Measurements from ENCODE around the gene ALX4. TPM values are rescaled to one million over a fixed set of nuclear protein-coding genes. Genes with fewer than 3 reads are reported as not detected.

Gene ALX4
- total and polyA plus RNA-seq, 3 donors from 2014 or later = 0.56 to 1.0 (median 0.58) TPM

- H3K4me1 ChIP-seq = peaks cover 3% of the 10 kb centered on the region
- TF ChIP-seq POLR2A (IDR thresholded peaks at IDR 0.05) = no peak
- no peaks in the 10 kb centered on the region for H3K9me3 ChIP-seq
- no peak for DNase-seq
- H3K4me3 ChIP-seq = no peak overlapping the region
- no peaks in the 10 kb centered on the region for H3K36me3 ChIP-seq (ENCODE audit: low read depth, missing control alignments)
- WGBS, 2 donors = 9 to 12% methylated on average over 44 of the region's 44 CpGs
- H3K27me3 ChIP-seq = no peaks in the 10 kb centered on the region
- no peak overlapping the region for H3K27ac ChIP-seq
- intact Hi-C loops (cut with DNase I; ENCODE audit: low total_unique reads) = loop anchor here (10.0 kb wide), 1 partner anchor 63 kb away; no protein-coding TSS in a partner anchor
Measured at GRCh38 chr11:44311339-44312261, 1.7 kb upstream of the ALX4 start.

DNA sequence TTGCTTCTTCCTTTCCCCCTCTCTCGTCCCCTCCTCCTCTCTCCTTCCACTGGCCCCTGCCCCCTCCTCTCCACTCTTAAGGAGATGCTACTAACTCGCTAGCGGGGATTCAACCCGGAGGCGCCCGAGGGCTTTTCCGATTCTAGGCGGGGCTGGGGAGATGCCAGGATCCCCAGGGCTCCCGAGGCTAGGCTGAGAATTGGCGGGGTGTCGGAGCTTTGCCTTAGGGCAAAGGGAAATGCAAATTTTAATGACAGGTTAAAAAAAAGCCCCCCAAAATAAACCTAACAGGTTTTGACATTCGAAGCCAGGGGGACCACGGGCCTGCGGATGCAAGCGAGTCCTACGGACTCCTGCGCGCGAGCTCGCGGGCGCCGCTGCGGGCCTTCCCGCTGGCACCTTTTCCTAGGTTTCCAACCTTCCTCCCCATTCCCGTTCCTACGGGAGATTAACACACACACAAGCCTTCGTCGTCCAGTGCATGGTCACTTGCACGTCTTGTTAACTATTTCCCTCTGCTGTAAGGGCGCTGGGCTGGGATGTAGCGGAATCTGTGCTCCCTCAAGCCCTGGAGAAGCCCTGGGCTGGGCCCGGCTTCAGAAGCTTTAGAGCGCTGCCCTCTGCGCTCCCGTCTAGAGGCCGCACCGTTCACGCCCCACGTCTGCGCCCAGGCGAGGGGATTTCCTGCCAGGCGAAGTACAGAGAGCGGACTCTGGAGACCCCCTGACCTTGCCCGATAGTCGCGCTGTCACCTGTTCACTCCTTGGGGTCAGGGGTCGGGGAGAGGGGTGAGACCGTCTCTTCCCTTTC lies 729 bp upstream of the ALX4 start:
- Histone ChIP-seq H3K4me1 (peaks cover 2% of the 10 kb centered on the region), H3K27me3 (no peaks in the 10 kb centered on the region), H3K4me3 (no peak overlapping the region), H3K27ac (no peak overlapping the region), H3K9me3 (no peaks in the 10 kb centered on the region), H3K36me3 (ENCODE audit: low read depth, missing control alignments) (no peaks in the 10 kb centered on the region)
- TF ChIP-seq, protein P1, sequence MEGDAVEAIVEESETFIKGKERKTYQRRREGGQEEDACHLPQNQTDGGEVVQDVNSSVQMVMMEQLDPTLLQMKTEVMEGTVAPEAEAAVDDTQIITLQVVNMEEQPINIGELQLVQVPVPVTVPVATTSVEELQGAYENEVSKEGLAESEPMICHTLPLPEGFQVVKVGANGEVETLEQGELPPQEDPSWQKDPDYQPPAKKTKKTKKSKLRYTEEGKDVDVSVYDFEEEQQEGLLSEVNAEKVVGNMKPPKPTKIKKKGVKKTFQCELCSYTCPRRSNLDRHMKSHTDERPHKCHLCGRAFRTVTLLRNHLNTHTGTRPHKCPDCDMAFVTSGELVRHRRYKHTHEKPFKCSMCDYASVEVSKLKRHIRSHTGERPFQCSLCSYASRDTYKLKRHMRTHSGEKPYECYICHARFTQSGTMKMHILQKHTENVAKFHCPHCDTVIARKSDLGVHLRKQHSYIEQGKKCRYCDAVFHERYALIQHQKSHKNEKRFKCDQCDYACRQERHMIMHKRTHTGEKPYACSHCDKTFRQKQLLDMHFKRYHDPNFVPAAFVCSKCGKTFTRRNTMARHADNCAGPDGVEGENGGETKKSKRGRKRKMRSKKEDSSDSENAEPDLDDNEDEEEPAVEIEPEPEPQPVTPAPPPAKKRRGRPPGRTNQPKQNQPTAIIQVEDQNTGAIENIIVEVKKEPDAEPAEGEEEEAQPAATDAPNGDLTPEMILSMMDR (IDR thresholded peaks at IDR 0.05) = no peak
- no peak for TF ChIP-seq POLR2A (IDR thresholded peaks at IDR 0.05)
- 7 to 8% methylated on average over 32 to 49 of the region's 49 CpGs for WGBS, 2 donors
- no peak for DNase-seq
- intact Hi-C loops (cut with DNase I; ENCODE audit: low total_unique reads) = loop anchor here (10.0 kb wide), 1 partner anchor 64 kb away; no protein-coding TSS in a partner anchor

DNA sequence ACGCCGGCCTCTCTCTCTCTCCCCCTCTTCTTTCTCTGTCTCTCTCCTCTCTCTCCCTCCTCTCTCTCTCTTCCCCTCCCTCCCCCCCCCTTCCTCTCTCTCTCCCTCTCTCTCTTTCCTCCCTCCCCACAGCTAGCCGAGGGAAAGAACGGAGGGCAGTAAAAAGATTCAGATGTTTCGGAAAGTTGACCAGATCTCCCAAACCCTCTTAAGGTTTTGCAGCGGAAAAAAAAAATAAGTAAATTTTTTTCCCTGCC lies 195 bp upstream of the ALX4 start:
- no peak for DNase-seq
- Histone ChIP-seq H3K9me3 (no peaks in the 10 kb centered on the region), H3K36me3 (ENCODE audit: low read depth, missing control alignments) (no peaks in the 10 kb centered on the region), H3K27me3 (no peaks in the 10 kb centered on the region), H3K4me3 (peak overlapping the region in 1 of 2 donors; percentile 54), H3K4me1 (peaks cover 4% of the 10 kb centered on the region), H3K27ac (no peak overlapping the region)
- WGBS, 2 donors = 2 to 7% methylated on average over 6 of the region's 6 CpGs
- no peak for TF ChIP-seq POLR2A (IDR thresholded peaks at IDR 0.05)
- TF ChIP-seq, protein P1 (IDR thresholded peaks at IDR 0.05) = no peak
- intact Hi-C loops (cut with DNase I; ENCODE audit: low total_unique reads) = loop anchor here (10.0 kb wide), 1 partner anchor 65 kb away; no protein-coding TSS in a partner anchor

- Histone ChIP-seq H3K4me1 (peaks cover 4% of the 10 kb centered on the region), H3K36me3 (ENCODE audit: low read depth, missing control alignments) (no peaks in the 10 kb centered on the region), H3K27ac (no peak overlapping the region), H3K4me3 (peak overlapping the region; percentile 31 to 54), H3K27me3 (no peaks in the 10 kb centered on the region), H3K9me3 (no peaks in the 10 kb centered on the region)
- no peak for TF ChIP-seq POLR2A (IDR thresholded peaks at IDR 0.05)
- TF ChIP-seq, protein P1 (IDR thresholded peaks at IDR 0.05) = no peak
- 0 to 15% methylated on average over 11 to 56 of the region's 57 CpGs for WGBS, 2 donors
- intact Hi-C loops (cut with DNase I; ENCODE audit: low total_unique reads) = no loop called here
- no peak for DNase-seq
Measured at GRCh38 chr11:44308923-44309477, 939 bp downstream of the ALX4 start.

Measured in testis (tissue), 3 donors.